GM21786 (cell line): Measurements from ENCODE around the gene CCDC60.
"Not testable (repeated sequence)": the region's sequence is repeated elsewhere in the genome, so short reads cannot be mapped to it uniquely, and the experiment has no call there.

Source experiments
- ATAC-seq: cut with Tn5 transposase; IDR thresholded peaks from one replicate; pipeline ENCODE4 v1.9.1; 2021; ENCODE audit not compliant: unreplicated experiment

CCDC60 gene

GRCh38 chr12:119328111-119328510 lies 6.4 kb upstream of the CCDC60 start:
- ATAC-seq, result no peak

- ATAC-seq, result no peak
Observed at GRCh38 chr12:119338593-119339363, 4.2 kb downstream of the CCDC60 start.

GRCh38 chr12:119340578-119340977 lies 6.0 kb downstream of the CCDC60 start:
- ATAC-seq, result no peak

- ATAC-seq, result no peak
Observed at GRCh38 chr12:119341020-119341419, 6.5 kb downstream of the CCDC60 start.

- no peak for ATAC-seq
Observed at GRCh38 chr12:119341988-119342387, 7.5 kb downstream of the CCDC60 start.

GRCh38 chr12:119343130-119343529 lies 8.6 kb downstream of the CCDC60 start:
- ATAC-seq, result no peak

GRCh38 chr12:119354172-119354571 lies 19.6 kb downstream of the CCDC60 start:
- ATAC-seq, result no peak

GRCh38 chr12:119360366-119360765 lies 25.8 kb downstream of the CCDC60 start:
- ATAC-seq, result not testable (repeated sequence)

- ATAC-seq, result no peak
Observed at GRCh38 chr12:119363037-119363436, 28.5 kb downstream of the CCDC60 start.

- ATAC-seq, result no peak
Observed at GRCh38 chr12:119363490-119363889, 29.0 kb downstream of the CCDC60 start.

- ATAC-seq, result no peak
Observed at GRCh38 chr12:119365451-119365850, 30.9 kb downstream of the CCDC60 start.

GRCh38 chr12:119366007-119366406 lies 31.5 kb downstream of the CCDC60 start:
- no peak for ATAC-seq

- no peak for ATAC-seq
Observed at GRCh38 chr12:119369161-119369560, 34.6 kb downstream of the CCDC60 start.

GRCh38 chr12:119369907-119370546 lies 35.5 kb downstream of the CCDC60 start:
- ATAC-seq, result no peak

GRCh38 chr12:119372540-119372939 lies 38.0 kb downstream of the CCDC60 start:
- no peak for ATAC-seq

GRCh38 chr12:119373001-119373400 lies 38.5 kb downstream of the CCDC60 start:
- ATAC-seq, result no peak

GRCh38 chr12:119373666-119374065 lies 39.1 kb downstream of the CCDC60 start:
- ATAC-seq, result no peak

GRCh38 chr12:119374635-119375034 lies 40.1 kb downstream of the CCDC60 start:
- ATAC-seq, result no peak

- no peak for ATAC-seq
Observed at GRCh38 chr12:119375075-119375882, 40.8 kb downstream of the CCDC60 start.

GRCh38 chr12:119375883-119376190 lies 41.3 kb downstream of the CCDC60 start:
- no peak for ATAC-seq

GRCh38 chr12:119378903-119379302 lies 44.4 kb downstream of the CCDC60 start:
- ATAC-seq, result no peak
